ENCODE results near the gene AUTS2.

AUTS2 gene

GRCh38 chr7:69687739-69688433 is 89.6 kb downstream of the AUTS2 start:
- no peak for DNase-seq (ENCODE audit: low read depth in 2 of 2)

- no peak for DNase-seq (ENCODE audit: low read depth in 2 of 2)
Measured at GRCh38 chr7:69690329-69690728, 92.1 kb downstream of the AUTS2 start.

- no peak for DNase-seq (ENCODE audit: low read depth in 2 of 2)
Measured at GRCh38 chr7:69691327-69691726, 93.1 kb downstream of the AUTS2 start.

GRCh38 chr7:69691734-69692133 is 93.5 kb downstream of the AUTS2 start:
- no peak for DNase-seq (ENCODE audit: low read depth in 2 of 2)

- no peak for DNase-seq (ENCODE audit: low read depth in 2 of 2)
Measured at GRCh38 chr7:69692611-69693010, 94.3 kb downstream of the AUTS2 start.

- DNase-seq (ENCODE audit: low read depth in 2 of 2) = no peak
Measured at GRCh38 chr7:69693042-69693441, 94.8 kb downstream of the AUTS2 start.

GRCh38 chr7:69696054-69696591 is 97.8 kb downstream of the AUTS2 start:
- no peak for DNase-seq (ENCODE audit: low read depth in 2 of 2)

- no peak for DNase-seq (ENCODE audit: low read depth in 2 of 2)
Measured at GRCh38 chr7:69696686-69697685, 98.7 kb downstream of the AUTS2 start.

- no peak for DNase-seq (ENCODE audit: low read depth in 2 of 2)
Measured at GRCh38 chr7:69698109-69698825, 100.0 kb downstream of the AUTS2 start.

GRCh38 chr7:69699931-69700330 is 101.7 kb downstream of the AUTS2 start:
- DNase-seq (ENCODE audit: low read depth in 2 of 2) = no peak

GRCh38 chr7:69700331-69700730 is 102.1 kb downstream of the AUTS2 start:
- DNase-seq (ENCODE audit: low read depth in 2 of 2) = no peak

- DNase-seq (ENCODE audit: low read depth in 2 of 2) = no peak
Measured at GRCh38 chr7:69701288-69701687, 103.0 kb downstream of the AUTS2 start.

- DNase-seq (ENCODE audit: low read depth in 2 of 2) = no peak
Measured at GRCh38 chr7:69702357-69702756, 104.1 kb downstream of the AUTS2 start.

GRCh38 chr7:69703099-69703498 is 104.8 kb downstream of the AUTS2 start:
- no peak for DNase-seq (ENCODE audit: low read depth in 2 of 2)

GRCh38 chr7:69706070-69706469 is 107.8 kb downstream of the AUTS2 start:
- no peak for DNase-seq (ENCODE audit: low read depth in 2 of 2)

GRCh38 chr7:69708857-69709256 is 110.6 kb downstream of the AUTS2 start:
- no peak for DNase-seq (ENCODE audit: low read depth in 2 of 2)

GRCh38 chr7:69710768-69711438 is 112.6 kb downstream of the AUTS2 start:
- DNase-seq (ENCODE audit: low read depth in 2 of 2) = no peak

- no peak for DNase-seq (ENCODE audit: low read depth in 2 of 2)
Measured at GRCh38 chr7:69714886-69715576, 116.8 kb downstream of the AUTS2 start.

GRCh38 chr7:69717221-69717620 is 118.9 kb downstream of the AUTS2 start:
- no peak for DNase-seq (ENCODE audit: low read depth in 2 of 2)

- no peak for DNase-seq (ENCODE audit: low read depth in 2 of 2)
Measured at GRCh38 chr7:69719717-69720116, 121.4 kb downstream of the AUTS2 start.

GRCh38 chr7:69722843-69723242 is 124.6 kb downstream of the AUTS2 start:
- DNase-seq (ENCODE audit: low read depth in 2 of 2) = no peak
